Smooth muscle cell (in vitro differentiated cells): ENCODE data around the gene PCYT2. TPM values are rescaled to one million over a fixed set of nuclear protein-coding genes. Genes with fewer than 3 reads are reported as not detected.
A peak's percentile ranks its signal among the peaks of the same experiment; 100 is the strongest.

ENCODE experiments used
- DNase-seq: peaks from one replicate; lab custom pipeline; 2025; ENCODE audit not compliant: unreplicated experiment; lab: John Stamatoyannopoulos, UW
- H2AFZ ChIP-seq: fragments of 200-600 bp; sonication (generic); 2 replicates; pipeline ENCODE4 v1.6.0; 2016; ENCODE audit warnings: antibody characterized with exemption, low read depth, mild to moderate bottlenecking
- H3F3A ChIP-seq: fragments of 200-600 bp; sonication (generic); 2 replicates; pipeline ENCODE4 v1.6.0; 2017; ENCODE audit warnings: antibody characterized with exemption, low read depth
- H3K27ac ChIP-seq: fragments of 200-600 bp; sonication (generic); 2 replicates; pipeline ENCODE4 v1.5.1; 2016; ENCODE audit warnings: low read depth, mild to moderate bottlenecking
- H3K27me3 ChIP-seq: fragments of 200-600 bp; sonication (generic); 2 replicates; pipeline ENCODE4 v1.6.1; 2016; ENCODE audit warnings: low read depth, mild to moderate bottlenecking
- H3K36me3 ChIP-seq: fragments of 200-600 bp; sonication (generic); 2 replicates; pipeline ENCODE4 v1.5.1; 2016; ENCODE audit warnings: low read depth
- H3K4me1 ChIP-seq: fragments of 200-600 bp; sonication (generic); 2 replicates; pipeline ENCODE4 v1.5.1; 2016; ENCODE audit warnings: low read depth
- H3K4me2 ChIP-seq: fragments of 200-600 bp; sonication (generic); 2 replicates; pipeline ENCODE4 v1.6.0; 2016; ENCODE audit warnings: mild to moderate bottlenecking
- H3K4me3 ChIP-seq: fragments of 200-600 bp; sonication (generic); 2 replicates; pipeline ENCODE4 v1.5.1; 2016; ENCODE audit warnings: mild to moderate bottlenecking
- H3K79me2 ChIP-seq: fragments of 200-600 bp; sonication (generic); 2 replicates; pipeline ENCODE4 v1.6.0; 2016; ENCODE audit warnings: low read depth, mild to moderate bottlenecking
- H3K9ac ChIP-seq: fragments of 200-600 bp; sonication (generic); 2 replicates; pipeline ENCODE4 v1.6.0; 2016; ENCODE audit warnings: low read depth
- H3K9me3 ChIP-seq: fragments of 200-600 bp; sonication (generic); replicated peaks from 2 replicates; pipeline ENCODE4 v1.5.1; 2016; ENCODE audit warnings: low read depth
- H4K20me1 ChIP-seq: fragments of 200-600 bp; sonication (generic); 2 replicates; pipeline ENCODE4 v1.6.0; 2016; ENCODE audit warnings: low read depth
- WGBS: methylation state at CpG from one replicate; pipeline ENCODE4 v1.1.7; 2016; ENCODE audit warnings: low lambda C conversion rate; 5-methylcytosine and 5-hydroxymethylcytosine counted together
- polyA plus RNA-seq: library from polyadenylated mRNA; unstranded; fragments of >200 nt; fragmentation: Nextera tagmentation; extraction: Ambion mirVana; gene quantifications from 2 replicates; pipeline ENCODE4 v1.2.1, GENCODE V29; 2016
- total RNA-seq: library from RNA; depleted of rRNA; stranded (reverse); fragments of >200 nt; gene quantifications from 2 replicates; pipeline ENCODE4 v1.2.3, GENCODE V29; 2014
- TF ChIP-seq, protein P1 (sequence below): fragments of 200-600 bp; sonication (generic); IDR thresholded peaks from 2 replicates; pipeline ENCODE4 v1.5.1; 2017; ENCODE audit warnings: borderline replicate concordance, mild to moderate bottlenecking, antibody characterized with exemption; ENCODE audit not compliant: insufficient read depth, poor library complexity, severe bottlenecking

Gene PCYT2
- total and polyA plus RNA-seq, 2 experiments from 2014 or later: 11.4 to 50.6 TPM

DNA sequence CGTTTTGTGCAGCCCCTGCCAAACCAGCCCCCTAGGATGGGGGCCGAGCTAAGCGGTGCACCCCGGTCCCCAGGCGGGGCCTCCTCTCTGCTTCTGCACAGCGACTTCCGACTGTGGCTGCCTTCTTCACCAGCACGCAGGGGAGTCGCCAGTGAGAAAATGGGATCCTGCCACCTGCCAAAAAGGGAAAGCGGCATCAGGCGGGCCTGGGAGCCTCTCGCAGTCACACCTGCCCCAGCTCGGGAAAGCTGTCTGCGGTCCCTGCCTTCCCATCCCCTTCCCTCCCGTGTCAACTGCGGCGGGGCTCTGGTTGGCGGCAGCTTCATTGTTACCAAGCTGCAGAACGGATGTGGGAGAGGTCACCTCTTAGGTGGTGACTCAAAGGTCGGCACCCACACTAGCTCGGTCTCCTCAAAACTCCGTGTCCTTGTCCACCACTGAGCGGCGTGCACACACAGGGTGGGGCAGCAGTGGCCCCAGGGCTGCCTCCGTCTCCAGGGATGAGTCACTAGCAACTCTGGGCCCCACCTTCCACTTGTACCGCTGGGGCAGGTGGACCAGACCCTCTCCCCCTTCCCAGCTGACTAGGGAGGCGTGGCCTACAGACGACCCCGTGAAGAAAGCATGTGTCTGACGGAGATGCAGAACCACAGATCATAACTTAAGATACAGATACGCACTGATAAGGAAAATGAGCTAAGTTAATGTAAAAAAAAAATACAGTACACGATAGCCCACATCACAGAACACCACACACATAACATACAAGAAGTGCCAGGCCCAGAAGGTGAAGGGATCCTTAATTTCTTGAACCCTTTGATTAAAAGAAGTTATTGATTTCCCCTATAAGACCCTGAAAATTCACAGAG is 1.5 kb upstream of the PCYT2 start:
- TF ChIP-seq, protein P1, sequence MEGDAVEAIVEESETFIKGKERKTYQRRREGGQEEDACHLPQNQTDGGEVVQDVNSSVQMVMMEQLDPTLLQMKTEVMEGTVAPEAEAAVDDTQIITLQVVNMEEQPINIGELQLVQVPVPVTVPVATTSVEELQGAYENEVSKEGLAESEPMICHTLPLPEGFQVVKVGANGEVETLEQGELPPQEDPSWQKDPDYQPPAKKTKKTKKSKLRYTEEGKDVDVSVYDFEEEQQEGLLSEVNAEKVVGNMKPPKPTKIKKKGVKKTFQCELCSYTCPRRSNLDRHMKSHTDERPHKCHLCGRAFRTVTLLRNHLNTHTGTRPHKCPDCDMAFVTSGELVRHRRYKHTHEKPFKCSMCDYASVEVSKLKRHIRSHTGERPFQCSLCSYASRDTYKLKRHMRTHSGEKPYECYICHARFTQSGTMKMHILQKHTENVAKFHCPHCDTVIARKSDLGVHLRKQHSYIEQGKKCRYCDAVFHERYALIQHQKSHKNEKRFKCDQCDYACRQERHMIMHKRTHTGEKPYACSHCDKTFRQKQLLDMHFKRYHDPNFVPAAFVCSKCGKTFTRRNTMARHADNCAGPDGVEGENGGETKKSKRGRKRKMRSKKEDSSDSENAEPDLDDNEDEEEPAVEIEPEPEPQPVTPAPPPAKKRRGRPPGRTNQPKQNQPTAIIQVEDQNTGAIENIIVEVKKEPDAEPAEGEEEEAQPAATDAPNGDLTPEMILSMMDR: no peak
- WGBS: 88% methylated on average over 32 of the region's 32 CpGs
- H3K79me2 ChIP-seq: peaks cover 25% of the 10 kb centered on the region

DNA sequence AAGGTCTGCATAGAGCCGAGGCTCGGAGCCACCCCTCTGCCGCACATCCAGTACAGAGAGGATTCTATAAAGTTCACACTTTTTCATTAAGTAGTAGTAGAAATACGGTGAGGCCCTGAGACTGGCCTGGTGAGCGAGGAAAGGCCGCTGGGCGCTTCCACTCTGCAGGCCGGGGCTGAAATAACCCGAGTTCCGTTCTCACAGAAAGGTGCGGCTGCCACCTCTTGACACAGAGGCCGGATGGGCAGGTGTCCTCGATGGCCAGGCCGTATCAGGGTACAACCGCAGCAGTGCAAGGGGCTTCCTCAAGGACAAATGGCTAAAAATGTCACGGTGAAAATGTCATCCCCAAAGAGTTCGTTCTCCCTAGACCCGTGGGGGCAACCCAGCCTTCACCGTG is 770 bp upstream of the PCYT2 start:
- H3K9ac ChIP-seq: no peak overlapping the region
- H3K4me1 ChIP-seq: peaks cover 4% of the 10 kb centered on the region
- H3K79me2 ChIP-seq: peaks cover 17% of the 10 kb centered on the region
- no peaks in the 10 kb centered on the region for H3K9me3 ChIP-seq
- TF ChIP-seq, protein P1: no peak
- no peak overlapping the region for H3K27ac ChIP-seq
- H2AFZ ChIP-seq: no peak overlapping the region
- no peaks in the 10 kb centered on the region for H3K36me3 ChIP-seq
- no peak for DNase-seq
- no peaks in the 10 kb centered on the region for H3K27me3 ChIP-seq
- peaks cover 9% of the 10 kb centered on the region for H3F3A ChIP-seq
- peaks cover 55% of the 10 kb centered on the region for H4K20me1 ChIP-seq
- H3K4me3 ChIP-seq: peak overlapping the region; percentile 33
- H3K4me2 ChIP-seq: peak overlapping the region; percentile 79
- 94% methylated on average over 19 of the region's 19 CpGs for WGBS

More for the DNA sequence above, 1.5 kb upstream of the PCYT2 start:
- peaks cover 59% of the 10 kb centered on the region for H4K20me1 ChIP-seq
- DNase-seq: no peak
- H3F3A ChIP-seq: peaks cover 9% of the 10 kb centered on the region
- no peak overlapping the region for H3K4me3 ChIP-seq
- H3K9me3 ChIP-seq: no peaks in the 10 kb centered on the region
- H3K4me1 ChIP-seq: peaks cover 7% of the 10 kb centered on the region
- no peak overlapping the region for H2AFZ ChIP-seq
- H3K27ac ChIP-seq: no peak overlapping the region
- no peaks in the 10 kb centered on the region for H3K27me3 ChIP-seq
- H3K9ac ChIP-seq: no peak overlapping the region
- H3K4me2 ChIP-seq: no peak overlapping the region
- H3K36me3 ChIP-seq: no peaks in the 10 kb centered on the region

GRCh38 chr17:81910840-81911276 is 341 bp downstream of the PCYT2 start:
- no peaks in the 10 kb centered on the region for H3K36me3 ChIP-seq
- peak overlapping the region; percentile 81 for H3K4me3 ChIP-seq
- under 1% methylated on average over 41 of the region's 55 CpGs for WGBS
- H3K79me2 ChIP-seq: peaks cover 12% of the 10 kb centered on the region
- H4K20me1 ChIP-seq: peaks cover 46% of the 10 kb centered on the region
- peaks cover 4% of the 10 kb centered on the region for H3K4me1 ChIP-seq
- H3K27me3 ChIP-seq: no peaks in the 10 kb centered on the region
- no peak overlapping the region for H2AFZ ChIP-seq
- peak overlapping the region; percentile 99 for H3K4me2 ChIP-seq
- TF ChIP-seq, protein P1: no peak
- H3F3A ChIP-seq: peaks cover 9% of the 10 kb centered on the region
- H3K9me3 ChIP-seq: no peaks in the 10 kb centered on the region
- H3K27ac ChIP-seq: no peak overlapping the region
- no peak for DNase-seq
- H3K9ac ChIP-seq: peak overlapping the region; percentile 62
